Suppressor macrophage treated with lipopolysaccharide for 1 hour (primary cell): Measurements from ENCODE around the gene SERPINF2.
A peak's percentile ranks its signal among the peaks of the same experiment; 100 is the strongest.
"Not testable (repeated sequence)": the region's sequence is repeated elsewhere in the genome, so short reads cannot be mapped to it uniquely, and the experiment has no call there.

Experiments
- DNase-seq, 3 donors: peaks; one replicate each; pipeline ENCODE4 v3.0.0-alpha.2; 2020 to 2022

Gene SERPINF2

DNA sequence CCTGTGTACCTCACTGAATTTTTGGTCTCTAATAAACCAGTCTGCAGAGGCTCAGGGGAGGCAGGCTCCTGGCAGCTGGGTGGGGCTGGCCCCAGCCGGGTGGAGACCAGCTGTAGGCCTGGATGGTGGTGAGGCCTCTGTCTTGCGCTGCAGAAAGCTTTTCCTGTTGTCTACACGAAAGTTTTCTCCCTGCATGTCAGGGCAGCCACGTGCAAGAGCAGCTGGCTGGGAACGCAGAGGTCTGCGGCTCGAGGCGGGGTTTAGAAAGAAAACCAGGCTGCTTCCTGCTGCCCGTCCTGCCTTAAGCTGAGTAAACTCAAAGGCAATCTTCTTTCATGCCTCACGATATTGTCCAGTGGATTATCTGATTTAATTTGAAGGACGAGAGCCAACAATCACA lies 21.6 kb downstream of the SERPINF2 start:
- DNase-seq, result peak; percentile 45 to 54 (median 52)

- DNase-seq, result not testable (repeated sequence)
These were observed 22.0 kb downstream of the SERPINF2 start for GRCh38 chr17:1764705-1765104.

DNA sequence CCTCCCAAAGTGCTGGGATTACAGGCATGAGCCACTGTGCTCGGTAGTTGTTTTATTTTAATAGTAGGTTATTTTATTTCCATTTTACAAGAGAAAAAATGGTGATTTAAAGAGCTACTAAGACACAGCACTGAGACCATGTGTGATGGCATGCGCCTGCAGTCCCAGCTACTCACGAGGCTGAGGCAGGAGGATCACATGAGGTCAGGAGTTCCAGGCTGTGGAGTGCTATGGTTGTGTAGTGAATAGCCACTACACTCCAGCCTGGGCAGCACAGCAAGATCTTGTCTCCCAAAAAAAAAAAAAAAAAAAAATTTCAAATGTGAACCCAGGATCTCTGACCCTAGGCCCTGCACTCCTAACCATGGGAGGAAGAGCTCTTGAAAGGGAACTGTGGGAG lies 22.9 kb downstream of the SERPINF2 start:
- DNase-seq, result no peak

DNA sequence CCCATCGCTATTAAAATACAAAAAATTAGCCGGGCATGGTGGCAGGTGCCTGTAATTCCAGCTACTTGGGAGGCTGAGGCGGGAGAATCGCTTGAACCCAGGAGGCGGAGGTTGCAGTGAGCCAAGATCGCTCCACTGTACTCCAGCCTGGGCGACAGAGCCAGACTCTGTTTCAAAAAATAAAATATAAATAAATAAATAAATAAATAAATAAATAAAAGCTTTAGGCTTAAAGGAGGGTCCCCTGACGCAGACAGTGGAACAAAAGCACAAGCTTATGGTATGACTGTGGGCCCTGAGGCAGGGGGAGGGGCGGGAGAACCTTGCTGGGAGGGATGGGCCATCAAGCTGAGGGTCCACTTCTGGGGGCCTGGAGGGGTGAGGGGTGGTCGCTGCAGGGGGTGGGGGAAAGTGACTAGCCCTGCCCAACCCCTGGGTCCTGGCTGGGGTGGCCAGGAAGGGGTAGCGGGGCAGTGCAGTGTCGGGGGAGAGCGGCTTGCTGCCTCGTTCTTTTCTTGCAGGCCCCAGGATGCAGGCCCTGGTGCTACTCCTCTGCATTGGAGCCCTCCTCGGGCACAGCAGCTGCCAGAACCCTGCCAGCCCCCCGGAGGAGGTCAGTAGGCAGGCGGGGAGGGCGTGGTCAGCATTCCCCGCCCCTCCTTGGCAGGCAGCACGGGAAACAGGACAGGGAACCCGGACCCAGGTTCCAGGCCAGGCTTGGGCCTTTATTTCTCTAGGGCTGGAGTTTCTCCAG lies 23.9 kb downstream of the SERPINF2 start:
- DNase-seq, result no peak

- no peak for DNase-seq
These were observed 24.7 kb downstream of the SERPINF2 start for GRCh38 chr17:1767358-1767757.

- no peak for DNase-seq
These were observed 27.3 kb downstream of the SERPINF2 start for GRCh38 chr17:1769822-1770477.

DNA sequence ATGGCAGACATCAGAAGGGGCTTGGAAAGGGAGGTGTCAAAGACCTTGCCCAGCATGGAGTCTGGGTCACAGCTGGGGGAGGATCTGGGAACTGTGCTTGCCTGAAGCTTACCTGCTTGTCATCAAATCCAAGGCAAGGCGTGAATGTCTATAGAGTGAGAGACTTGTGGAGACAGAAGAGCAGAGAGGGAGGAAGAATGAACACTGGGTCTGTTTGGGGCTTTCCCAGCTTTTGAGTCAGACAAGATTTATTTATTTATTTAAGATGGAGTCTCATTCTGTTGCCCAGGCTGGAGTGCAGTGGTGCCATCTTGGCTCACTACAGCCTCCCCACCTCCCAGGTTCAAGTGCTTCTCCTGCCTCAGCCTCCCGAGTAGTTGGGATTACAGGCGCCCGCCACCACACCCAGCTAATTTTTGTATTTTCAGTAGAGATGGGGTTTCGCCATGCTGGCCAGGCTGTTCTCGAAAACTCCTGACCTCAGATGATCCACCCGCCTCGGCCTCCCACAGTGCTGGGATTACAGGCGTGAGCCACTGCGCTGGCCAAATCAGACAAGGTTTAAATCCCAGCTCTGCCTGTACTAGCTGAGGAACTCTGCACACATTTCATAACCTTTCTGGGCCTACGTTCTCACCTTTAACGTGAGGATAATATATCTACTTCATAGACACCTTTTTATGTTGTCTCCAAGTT lies 30.5 kb downstream of the SERPINF2 start:
- peak; percentile 70 to 78 (median 75) for DNase-seq

- DNase-seq, result no peak
These were observed 31.1 kb downstream of the SERPINF2 start for GRCh38 chr17:1773696-1774181.

- no peak for DNase-seq
These were observed 31.9 kb downstream of the SERPINF2 start for GRCh38 chr17:1774390-1775176.

DNA sequence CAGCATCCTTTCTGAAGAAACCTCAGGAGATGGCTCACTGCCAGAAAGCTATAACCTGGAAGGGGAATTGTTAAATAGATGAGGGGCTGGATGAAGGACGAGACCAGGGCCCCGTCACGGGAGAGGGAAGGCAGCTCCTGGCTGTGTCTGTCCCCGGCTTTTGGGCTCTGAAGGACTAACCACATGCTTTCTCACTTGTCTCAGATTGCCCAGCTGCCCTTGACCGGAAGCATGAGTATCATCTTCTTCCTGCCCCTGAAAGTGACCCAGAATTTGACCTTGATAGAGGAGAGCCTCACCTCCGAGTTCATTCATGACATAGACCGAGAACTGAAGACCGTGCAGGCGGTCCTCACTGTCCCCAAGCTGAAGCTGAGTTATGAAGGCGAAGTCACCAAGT lies 33.7 kb downstream of the SERPINF2 start:
- no peak for DNase-seq

DNA sequence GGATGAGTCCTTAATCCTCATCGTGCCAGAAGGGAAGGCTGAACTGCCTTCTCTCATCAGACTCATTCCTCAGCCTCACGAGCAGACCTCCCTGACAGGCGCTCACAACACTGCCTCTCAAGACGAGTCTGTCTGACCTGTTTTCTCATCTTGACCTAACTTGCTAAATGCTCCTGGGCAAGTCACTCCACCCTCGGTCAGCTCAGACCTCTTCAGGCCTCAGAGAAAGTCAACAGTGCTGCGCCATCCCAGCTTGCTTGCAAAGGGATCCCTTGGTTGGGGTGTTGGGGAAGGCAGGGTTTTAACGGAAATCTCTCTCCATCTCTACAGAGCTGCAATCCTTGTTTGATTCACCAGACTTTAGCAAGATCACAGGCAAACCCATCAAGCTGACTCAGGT lies 34.2 kb downstream of the SERPINF2 start:
- no peak for DNase-seq

DNA sequence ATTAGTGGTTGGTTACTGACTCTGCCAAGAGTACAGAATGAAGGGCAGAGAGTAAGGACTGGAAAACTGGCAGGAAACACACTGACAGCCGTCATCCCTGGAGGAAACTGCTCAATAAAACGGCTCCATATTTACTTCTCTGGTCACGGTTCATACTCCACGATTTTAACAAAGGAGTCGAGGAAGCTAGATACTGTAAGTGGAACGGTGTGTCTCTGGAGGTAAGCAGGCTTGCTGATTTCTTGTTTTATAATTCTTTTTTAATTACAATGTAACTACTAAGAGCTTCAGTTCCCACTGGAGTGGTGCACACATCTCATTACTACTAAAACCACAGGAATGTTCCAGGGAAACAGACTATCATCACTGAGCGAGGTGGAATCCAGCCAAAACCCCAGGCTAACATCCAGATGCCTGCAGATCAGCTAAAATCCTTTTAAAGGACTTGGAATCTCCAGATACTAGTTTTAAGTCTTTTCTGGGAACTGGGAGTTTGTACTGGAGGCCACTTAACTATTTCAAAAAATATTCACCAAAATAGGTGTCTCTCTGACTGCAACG lies 37.0 kb downstream of the SERPINF2 start:
- DNase-seq, result no peak

DNA sequence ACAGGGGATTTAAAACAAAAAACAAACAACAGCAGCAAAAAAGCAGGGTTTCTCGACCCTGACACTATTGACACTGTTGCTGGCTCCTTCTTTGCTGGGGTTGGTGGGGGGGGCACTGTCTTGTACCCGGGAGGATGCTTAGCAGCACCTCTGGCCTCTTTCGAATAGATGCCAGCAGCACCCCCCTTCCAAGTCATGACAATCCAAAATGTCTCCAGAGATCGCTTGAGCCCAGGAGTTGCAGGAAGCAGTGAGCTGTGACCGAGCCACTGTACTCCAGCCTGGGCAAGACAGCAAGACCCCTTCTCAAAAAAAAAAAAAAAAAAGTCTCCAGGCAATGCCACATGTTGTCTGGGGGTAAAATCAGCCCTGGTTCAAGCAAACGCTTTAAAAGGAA lies 39.5 kb downstream of the SERPINF2 start:
- no peak for DNase-seq

- peak; percentile 78 to 86 (median 80) for DNase-seq
These were observed 40.6 kb downstream of the SERPINF2 start for GRCh38 chr17:1783271-1783670.

DNA sequence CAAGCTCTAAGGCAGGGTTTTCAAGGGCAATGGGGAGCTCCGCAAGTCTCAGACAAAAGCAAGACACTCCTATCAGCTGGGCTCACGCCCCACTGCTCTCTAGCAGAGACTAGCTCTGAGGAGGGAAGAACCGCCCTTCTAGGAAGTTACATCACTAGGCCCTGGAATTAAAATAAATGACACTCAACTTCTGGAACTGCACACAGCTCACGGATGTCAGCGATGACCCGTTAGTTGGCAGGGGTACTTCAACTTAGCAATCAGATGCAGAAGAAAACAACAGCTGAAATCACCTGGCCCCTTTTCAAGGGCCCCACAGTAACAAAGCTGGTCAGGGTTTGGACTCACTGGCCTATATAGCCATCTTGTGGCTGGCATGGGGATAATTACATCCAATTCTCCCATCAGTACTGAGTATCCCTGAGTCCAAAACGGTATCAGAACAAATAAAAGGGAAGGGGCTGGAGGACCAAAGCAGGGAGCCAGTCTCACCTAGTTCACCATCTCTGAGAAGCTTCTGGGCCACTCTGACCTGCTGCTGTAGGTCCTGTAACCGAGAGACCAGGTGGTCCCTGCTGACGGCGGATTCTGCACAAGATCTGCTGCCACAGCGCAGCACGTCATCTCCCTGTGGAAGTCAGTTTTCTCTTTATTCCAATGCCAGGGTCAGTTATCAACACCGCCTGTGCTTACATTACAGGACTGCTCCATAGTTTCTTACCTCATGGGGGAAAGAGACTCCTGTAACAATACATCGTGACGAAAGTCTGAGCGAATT lies 41.4 kb downstream of the SERPINF2 start:
- peak; percentile 79 to 89 (median 81) for DNase-seq

GRCh38 chr17:1785930-1786329 lies 43.3 kb downstream of the SERPINF2 start:
- DNase-seq, result no peak

DNA sequence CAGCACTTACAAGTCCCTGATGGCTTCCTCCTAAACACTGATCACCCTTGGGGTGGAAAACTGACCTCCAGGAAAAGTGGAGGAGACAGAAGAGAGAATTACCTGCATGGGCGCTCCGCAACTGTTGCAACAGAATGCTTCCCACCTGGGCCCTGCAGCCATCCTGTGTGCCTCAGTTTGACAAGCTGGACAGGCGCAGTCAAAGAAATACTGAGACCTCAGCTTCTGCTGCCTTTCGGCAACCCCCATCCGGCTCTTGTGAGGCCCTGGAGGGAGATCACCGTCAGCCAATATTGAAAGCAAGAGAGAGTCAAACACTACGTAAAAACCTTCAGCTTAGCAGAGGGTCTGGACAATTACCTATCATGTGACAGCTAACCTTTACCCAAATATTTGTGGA lies 44.0 kb downstream of the SERPINF2 start:
- no peak for DNase-seq

- DNase-seq, result peak; percentile 71 to 79 (median 74)
These were observed 44.7 kb downstream of the SERPINF2 start for GRCh38 chr17:1787301-1787902.

GRCh38 chr17:1789936-1790335 lies 47.3 kb downstream of the SERPINF2 start:
- peak in 2 of 3 donors; percentile 15 to 47 for DNase-seq

DNA sequence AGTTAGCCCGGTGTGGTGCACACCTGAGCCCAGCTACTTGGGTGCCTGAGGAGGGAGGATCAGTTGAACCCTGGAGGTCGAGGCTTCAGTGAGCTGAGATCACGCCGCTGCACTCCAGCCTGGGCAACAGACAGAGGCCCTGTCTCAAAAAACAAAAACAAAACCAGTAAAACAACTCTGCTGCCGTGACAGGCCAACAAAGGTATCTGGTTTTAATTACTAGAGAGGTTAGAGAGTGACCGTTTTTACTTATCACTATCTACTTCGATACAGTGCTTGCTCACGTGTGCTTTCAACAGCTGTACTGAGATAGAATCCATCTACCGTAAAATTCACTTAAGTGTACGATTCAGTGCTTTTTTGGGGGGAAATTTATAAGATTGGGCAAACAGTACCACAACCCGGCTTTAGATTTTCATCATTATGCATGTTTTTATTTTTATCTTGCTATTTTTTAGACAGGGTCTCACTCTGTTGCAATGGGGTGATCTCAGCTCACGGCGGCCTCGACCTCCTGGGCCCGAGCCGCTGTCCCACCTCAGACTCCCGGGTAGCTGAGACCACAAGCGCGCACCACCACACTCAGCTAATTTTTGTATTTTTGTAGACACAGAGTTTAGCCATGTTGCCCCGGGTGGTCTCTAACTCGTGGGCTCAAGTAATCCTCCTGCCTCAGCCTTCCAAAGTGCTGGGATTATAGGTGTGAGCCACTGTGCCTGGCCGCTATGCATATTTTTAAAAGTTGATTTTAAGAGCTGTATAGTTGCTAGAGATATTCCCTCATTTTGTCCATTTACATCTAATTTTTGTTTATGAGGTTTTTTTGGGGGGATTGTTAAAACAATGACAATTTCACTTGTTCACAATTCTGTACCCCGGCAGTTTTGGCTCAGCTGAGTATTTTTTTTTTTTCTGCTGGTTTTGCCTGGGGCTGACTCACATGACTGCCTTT lies 50.1 kb downstream of the SERPINF2 start:
- DNase-seq, result no peak
